Right ventricle myocardium inferior (tissue), 1 donor: ENCODE results near the gene B4GALNT1. TPM values are rescaled to one million over a fixed set of nuclear protein-coding genes. Genes with fewer than 3 reads are reported as not detected.
A peak's percentile ranks its signal among the peaks of the same experiment; 100 is the strongest.
"Not testable (repeated sequence)": the region's sequence is repeated elsewhere in the genome, so short reads cannot be mapped to it uniquely, and the experiment has no call there.

Experiments
- ATAC-seq: fragments of 200-7000 bp; cut with Tn5 transposase; one replicate; pipeline ENCODE4 v1.9.1; 2020; ENCODE audit warnings: mild to moderate bottlenecking, moderate library complexity
- DNase-seq: peaks from one replicate; pipeline ENCODE4 v3.0.0; 2021; ENCODE audit errors: missing footprints
- intact Hi-C: fragments of 100-400 bp; cut with DNase I; formaldehyde crosslinking; loops from one replicate; pipeline ENCODE4 v1.11.0; 2022
- total RNA-seq: library from RNA; stranded (reverse); fragmentation: NEBNext Ultra II Directional; extraction: Animal tissue kit (Norgen Biotek cat#: 25700); gene quantifications from one replicate; pipeline ENCODE4 v1.2.1, GENCODE V29; 2021
- donor health status: DM: no; HTN: yes; CAD: no; lungs with severe emphysema.

The B4GALNT1 gene
- total RNA-seq, 1 donor from 2014 or later, result 7.3 TPM

DNA sequence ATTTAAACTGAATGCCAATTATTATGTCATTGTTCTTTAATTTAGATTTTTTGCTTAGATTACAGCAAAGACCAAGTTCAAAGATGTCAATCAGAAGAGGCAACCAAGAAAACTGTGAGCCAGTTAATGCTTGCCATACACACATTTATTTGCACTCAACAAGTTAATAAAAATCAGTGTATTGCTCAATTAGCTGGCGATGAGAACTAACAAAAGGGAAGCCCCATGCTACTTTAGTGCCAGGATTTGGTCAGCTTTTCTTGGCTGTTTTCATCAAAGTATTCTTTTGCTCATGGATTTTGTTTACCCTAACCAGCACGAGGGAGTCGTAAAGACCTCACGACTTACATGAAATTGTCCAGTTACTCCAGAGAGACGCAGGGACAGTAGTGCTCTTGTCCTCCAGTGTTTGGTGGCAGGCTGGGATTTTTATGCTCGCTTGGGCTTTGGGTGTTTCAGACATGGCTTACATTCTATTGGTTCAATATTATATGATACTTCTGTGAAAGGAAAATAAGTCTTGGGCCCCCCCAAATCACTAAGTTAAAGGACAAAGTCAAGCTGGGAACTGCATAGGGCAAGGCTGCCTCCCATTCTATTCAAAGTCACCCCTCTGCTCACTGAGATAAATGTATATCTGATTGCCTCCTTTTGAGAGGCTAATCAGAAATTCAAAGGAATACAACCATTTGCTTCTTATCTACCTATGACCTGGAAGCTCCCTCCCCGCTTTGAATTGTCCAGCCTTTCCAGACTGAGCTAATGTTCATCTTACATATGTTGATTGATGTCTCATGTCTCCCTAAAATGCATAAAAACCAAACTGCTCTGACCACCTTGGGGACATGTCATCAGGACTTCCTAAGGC lies 7.4 kb upstream of the B4GALNT1 start:
- intact Hi-C loops, result no loop called here
- DNase-seq (no peak), ATAC-seq (no peak)

- ATAC-seq (no peak), DNase-seq (no peak)
- intact Hi-C loops, result no loop called here
Observed at GRCh38 chr12:57638096-57638495, 5.1 kb upstream of the B4GALNT1 start.

- intact Hi-C loops, result no loop called here
- no peak for ATAC-seq
- no peak for DNase-seq
Observed at GRCh38 chr12:57637364-57637763, 4.4 kb upstream of the B4GALNT1 start.

- ATAC-seq, DNase-seq, intact Hi-C loops: not testable (repeated sequence)
Observed at GRCh38 chr12:57636731-57637130, 3.7 kb upstream of the B4GALNT1 start.

GRCh38 chr12:57632073-57632957 lies 686 bp downstream of the B4GALNT1 start:
- DNase-seq (no peak), ATAC-seq (peak; percentile 41)
- intact Hi-C loops, result no loop called here

DNA sequence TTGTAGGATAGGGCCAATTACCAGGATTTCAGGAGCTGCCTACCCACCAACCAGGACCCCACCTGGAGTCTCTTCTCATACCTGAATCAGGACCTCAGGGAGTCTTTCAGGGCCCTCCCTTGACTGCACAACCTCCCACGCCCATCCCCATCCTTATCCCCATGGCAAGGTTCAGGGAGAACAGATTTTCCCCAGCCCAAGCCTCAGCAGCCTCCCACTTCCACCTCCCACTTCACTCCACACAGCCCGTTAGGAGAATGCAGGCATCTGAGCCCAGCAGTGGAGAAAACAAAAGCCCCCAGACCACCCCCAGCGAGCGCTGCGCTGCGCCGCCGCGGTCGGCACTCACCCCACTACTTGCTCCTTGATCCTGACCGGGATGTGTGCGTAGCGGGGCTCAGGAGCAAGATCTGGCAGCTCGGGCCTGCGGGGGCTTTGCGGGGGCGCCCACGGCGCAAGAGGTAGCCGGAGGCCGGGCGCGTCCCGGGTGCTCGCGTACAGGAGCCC lies 1.4 kb downstream of the B4GALNT1 start:
- ATAC-seq, result no peak
- intact Hi-C loops, result no loop called here
- no peak for DNase-seq

- ATAC-seq (no peak), DNase-seq (no peak)
- intact Hi-C loops, result no loop called here
Observed at GRCh38 chr12:57630891-57631433, 2.0 kb downstream of the B4GALNT1 start.

- DNase-seq (no peak), ATAC-seq (no peak)
- intact Hi-C loops, result loop anchor here (10.0 kb wide), 1 partner anchor 175 kb away; the partner anchor contains the start of genes GLI1 and INHBE
Observed at GRCh38 chr12:57629897-57630471, 3.0 kb downstream of the B4GALNT1 start.

DNA sequence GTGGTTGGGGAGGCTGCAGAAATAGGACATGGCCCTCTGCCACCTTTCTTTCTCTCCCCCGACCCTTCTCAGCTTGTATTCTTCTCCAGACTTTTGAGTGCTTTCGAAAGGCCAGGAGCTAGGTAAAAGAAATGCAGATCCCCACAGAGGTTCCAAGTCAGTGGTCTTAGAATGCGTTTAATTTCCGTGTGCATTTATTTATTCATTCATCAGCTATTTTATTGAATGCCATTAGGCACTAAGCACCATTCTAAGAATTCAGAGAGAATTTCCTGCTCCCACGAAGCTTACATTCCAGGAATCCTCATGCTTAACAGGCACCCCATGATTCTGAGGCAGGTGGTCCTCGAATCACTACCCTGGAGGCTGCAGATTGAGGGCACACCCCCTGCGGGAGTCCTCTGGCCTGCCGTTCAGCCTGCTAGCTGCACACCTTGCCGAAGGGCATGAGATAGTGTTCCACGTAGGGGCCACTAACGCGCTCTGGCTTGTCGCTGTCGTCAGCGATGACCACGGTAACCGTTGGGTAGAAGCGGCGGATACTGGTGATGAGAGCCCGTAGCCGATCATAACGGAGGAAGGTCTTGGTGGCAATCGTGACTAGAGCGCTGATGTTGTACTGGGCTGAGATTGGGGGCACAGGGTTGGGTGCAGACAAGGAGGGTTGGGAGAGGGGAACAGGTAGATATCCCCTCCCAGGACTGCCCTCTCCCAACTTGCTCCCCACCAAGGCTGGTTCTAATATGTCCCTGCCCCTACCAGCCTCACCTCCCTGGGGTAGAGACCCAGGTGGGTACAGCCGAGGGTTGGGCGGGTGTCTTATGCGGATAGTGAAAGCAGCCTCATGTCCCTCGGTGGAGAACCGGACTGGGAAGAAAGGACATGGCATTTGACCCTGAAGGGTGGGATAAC lies 4.5 kb downstream of the B4GALNT1 start:
- intact Hi-C loops, result loop anchor here (10.0 kb wide), 1 partner anchor 174 kb away; the partner anchor contains the start of genes GLI1 and INHBE
- ATAC-seq, result no peak
- no peak for DNase-seq

DNA sequence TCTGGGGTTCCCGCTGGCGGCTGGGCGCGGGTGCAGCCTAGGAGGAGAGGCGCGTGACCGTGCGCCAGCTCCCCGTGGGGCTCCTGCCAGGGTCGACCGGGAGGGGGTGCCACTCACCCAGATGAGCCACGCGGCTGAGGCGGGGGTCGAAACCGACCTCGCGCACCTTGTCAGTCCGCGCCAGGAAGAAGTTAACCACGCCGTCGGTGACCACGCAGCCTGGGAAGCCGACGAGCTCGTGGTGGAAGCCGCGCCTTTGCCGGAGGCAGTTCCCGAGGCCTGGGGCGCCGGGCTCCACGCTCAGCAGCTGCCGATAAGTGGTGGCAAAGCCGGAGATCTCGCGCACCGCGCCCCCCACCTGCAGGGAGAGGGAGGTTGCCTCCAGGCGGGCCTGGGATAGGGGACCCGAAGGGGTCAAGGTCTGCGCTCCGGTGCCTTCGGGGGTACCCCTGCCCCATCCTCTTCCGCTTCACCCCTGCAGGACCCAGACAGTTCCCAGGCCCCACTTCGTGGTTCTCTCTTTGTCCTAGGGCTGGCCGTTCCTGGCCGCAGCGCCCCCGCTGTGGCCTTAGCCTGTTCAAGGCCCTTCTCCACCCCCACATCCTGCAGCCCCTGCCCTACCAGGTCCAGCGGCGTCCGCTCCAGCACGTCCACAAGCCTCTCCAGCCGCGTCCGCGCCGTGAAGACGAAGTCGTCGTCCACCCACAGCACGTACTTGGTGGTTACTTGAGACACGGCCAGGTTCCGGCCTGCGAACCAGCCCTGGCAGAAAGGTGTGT lies 5.3 kb downstream of the B4GALNT1 start:
- peak; percentile 74 for DNase-seq
- intact Hi-C loops, result loop anchor here (10.0 kb wide), 1 partner anchor 173 kb away; the partner anchor contains the start of genes GLI1 and INHBE
- no peak for ATAC-seq

DNA sequence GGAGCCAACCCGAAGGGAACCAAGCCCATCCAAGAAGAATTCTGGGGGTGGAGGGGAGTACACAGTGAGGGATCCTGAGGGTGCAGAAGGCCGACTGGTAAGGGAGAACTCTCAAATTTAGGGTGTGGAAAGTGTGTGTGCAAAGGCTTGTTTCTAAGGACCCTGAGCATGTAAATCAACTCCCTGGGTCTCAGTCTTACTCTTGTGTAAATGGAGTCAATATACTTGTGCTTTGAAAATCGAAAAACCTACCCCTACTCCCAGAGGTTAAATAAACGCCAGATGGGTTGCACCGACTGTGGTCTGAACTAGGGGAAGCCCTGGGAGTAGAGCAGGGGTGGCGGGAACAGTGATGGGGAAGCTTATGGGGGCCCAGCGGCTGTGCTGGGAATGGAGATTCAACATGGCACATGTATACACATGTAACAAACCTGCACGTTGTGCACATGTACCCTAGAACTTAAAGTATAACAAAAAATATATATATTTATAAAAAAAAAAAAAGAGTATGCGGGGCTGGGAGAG lies 6.0 kb downstream of the B4GALNT1 start:
- intact Hi-C loops, result loop anchor here (10.0 kb wide), 1 partner anchor 172 kb away; the partner anchor contains the start of genes GLI1 and INHBE
- ATAC-seq, result no peak
- DNase-seq, result no peak

DNA sequence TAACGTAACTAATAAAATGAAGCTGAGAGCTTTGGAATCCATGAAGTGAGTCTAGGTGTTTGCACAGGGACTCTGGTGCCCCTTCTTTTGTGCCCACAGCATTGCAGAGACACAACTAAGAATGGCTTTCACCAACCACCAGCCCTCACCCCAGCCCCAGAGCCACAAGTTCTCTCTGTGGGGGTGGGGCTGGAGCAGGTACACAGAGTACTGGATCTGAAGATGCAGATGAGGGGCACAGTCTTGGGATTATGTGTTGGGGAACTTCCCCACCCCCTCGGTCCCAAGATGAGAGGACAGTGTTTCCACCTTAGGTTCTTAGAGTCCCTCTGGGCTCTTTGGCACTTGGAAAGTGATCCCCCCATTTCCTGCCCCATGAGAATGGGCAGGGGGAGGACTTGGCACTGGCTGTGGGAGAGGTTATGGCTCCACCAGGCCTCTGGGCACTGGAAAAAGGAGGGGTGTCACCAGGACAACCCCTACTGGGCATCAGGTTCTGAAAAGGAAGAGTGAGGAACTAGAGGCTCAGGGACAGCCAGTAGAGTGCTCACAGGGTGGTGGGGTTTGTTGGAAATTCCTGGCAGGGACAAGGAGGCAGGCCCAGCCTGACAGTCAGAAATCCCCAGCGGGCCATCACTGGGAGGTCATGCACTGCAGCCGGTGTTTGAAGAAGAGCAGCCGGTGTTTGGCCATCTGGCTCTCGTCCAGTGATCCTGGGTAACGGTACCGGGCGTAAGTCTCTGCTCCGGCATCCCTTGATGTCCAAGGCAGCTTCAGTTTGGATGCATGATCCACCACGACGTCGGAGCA lies 6.7 kb downstream of the B4GALNT1 start:
- ATAC-seq (no peak), DNase-seq (no peak)
- intact Hi-C loops, result loop anchor here (10.0 kb wide), 1 partner anchor 172 kb away; the partner anchor contains the start of genes GLI1 and INHBE

DNA sequence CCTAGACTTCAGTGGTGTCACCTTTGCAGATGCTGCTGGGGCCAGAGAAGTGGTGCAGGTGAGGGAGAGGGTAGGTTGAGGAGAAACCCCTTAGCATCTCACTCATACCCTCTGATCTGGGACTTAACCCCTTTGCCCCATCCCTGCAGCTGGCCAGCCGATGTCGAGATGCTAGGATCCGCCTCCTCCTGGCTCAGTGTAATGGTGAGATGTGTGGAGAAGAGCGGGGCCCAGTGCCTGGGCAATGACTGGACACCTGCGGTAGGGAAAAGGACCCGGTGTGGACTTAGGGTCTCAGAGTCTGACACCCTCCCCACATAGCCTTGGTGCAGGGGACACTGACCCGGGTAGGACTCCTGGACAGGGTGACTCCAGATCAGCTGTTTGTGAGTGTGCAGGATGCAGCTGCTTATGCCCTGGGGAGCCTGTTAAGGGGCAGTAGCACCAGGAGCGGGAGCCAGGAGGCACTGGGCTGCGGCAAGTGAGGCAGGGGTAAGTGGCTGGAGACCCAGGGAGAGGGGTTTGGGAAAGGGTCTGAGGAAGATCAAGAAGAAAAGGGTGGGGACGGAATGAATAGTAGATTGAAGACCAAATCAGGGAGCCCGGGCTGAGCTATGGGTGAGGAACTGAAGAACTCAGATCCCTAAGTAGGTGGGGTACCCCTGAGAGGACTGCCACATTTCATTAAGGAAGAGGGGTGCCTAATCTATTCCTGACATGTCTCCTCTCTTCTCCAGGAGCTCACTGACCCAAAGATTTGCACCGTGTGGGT lies 7.6 kb downstream of the B4GALNT1 start:
- no peak for DNase-seq
- ATAC-seq, result no peak
- intact Hi-C loops, result loop anchor here (10.0 kb wide), 1 partner anchor 171 kb away; the partner anchor contains the start of genes GLI1 and INHBE

DNA sequence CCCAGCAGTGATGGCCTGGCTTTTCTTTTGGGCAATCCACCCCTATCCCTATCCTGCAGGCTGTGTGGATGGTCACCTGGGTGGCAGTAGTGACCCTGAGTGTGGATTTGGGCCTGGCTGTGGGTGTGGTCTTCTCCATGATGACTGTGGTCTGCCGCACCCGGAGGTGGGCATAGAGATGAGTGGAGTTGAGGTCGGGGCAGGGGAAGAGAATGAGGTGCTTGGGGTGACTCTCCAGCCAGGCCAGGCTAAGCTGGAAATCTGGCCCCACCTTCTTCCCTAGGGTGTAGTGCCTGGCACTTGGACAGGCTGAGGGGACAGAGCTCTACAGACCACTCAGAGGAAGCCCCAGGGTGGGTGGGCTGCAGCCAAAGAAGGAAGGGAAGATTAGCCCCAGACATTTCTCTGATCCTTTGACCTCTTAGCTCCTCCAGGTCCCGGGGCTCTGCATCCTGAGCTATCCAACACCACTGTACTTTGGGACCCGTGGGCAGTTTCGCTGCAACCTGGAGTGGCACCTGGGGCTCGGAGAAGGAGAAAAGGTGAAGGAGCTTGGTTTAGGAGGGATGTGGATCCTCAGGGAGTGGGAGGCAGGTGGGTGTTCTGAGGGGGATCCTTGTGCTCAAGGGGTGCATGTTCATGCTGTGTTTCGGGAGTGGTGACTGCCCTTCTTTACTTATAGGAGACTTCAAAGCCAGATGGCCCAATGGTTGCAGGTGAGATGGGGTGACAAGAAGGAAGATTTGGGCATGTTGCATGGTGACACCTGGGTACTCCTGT lies 8.4 kb downstream of the B4GALNT1 start:
- no peak for ATAC-seq
- no peak for DNase-seq
- intact Hi-C loops, result loop anchor here (10.0 kb wide), 1 partner anchor 170 kb away; the partner anchor contains the start of genes GLI1 and INHBE
